Nephron progenitor cell (in vitro differentiated cells): ENCODE data around the gene GABRB3.

Source experiments
- DNase-seq: peaks from one replicate; pipeline ENCODE4 v3.0.0; 2021
- H3K27ac Mint-ChIP-seq: 2 replicates; pipeline ENCODE4 v1.8.0; 2021; ENCODE audit warnings: mild to moderate bottlenecking, moderate library complexity, mixed read lengths
- H3K27me3 Mint-ChIP-seq: 2 replicates; pipeline ENCODE4 v1.8.0; 2021; ENCODE audit warnings: mild to moderate bottlenecking, low read depth, mixed read lengths; ENCODE audit not compliant: poor library complexity
- H3K36me3 Mint-ChIP-seq: 2 replicates; pipeline ENCODE4 v1.8.0; 2021; ENCODE audit warnings: low read depth, mixed read lengths
- H3K4me1 Mint-ChIP-seq: 2 replicates; pipeline ENCODE4 v1.8.0; 2021; ENCODE audit warnings: mixed read lengths
- H3K4me3 Mint-ChIP-seq: 2 replicates; pipeline ENCODE4 v1.8.0; 2021; ENCODE audit warnings: mild to moderate bottlenecking, moderate library complexity, mixed read lengths
- H3K9me3 Mint-ChIP-seq: 2 replicates; pipeline ENCODE4 v1.8.0; 2021; ENCODE audit warnings: mild to moderate bottlenecking, moderate library complexity, mixed read lengths
- CTCF ChIP-seq: fragments of 200-600 bp; sonication (generic); IDR thresholded peaks from 2 replicates; pipeline ENCODE4 v1.5.0; 2021; ENCODE audit warnings: antibody characterized with exemption

The GABRB3 gene

GRCh38 chr15:26711445-26711844, 61.4 kb downstream of the GABRB3 start:
- H3K36me3 Mint-ChIP-seq: no peaks in the 10 kb centered on the region

GRCh38 chr15:26702381-26702780, 70.5 kb downstream of the GABRB3 start:
- TF ChIP-seq CTCF: no peak
- Mint-ChIP-seq H3K36me3 (peaks cover 13% of the 10 kb centered on the region), H3K4me1 (peaks cover 13% of the 10 kb centered on the region), H3K27me3 (no peaks in the 10 kb centered on the region), H3K27ac (no peak overlapping the region), H3K4me3 (no peak overlapping the region), H3K9me3 (peaks cover 21% of the 10 kb centered on the region)
- DNase-seq: no peak

More at GRCh38 chr15:26711445-26711844, 61.4 kb downstream of the GABRB3 start:
- Mint-ChIP-seq H3K4me1 (peaks cover 27% of the 10 kb centered on the region), H3K27ac (peak overlapping the region; percentile 27), H3K27me3 (peaks cover 11% of the 10 kb centered on the region), H3K9me3 (no peaks in the 10 kb centered on the region), H3K4me3 (no peak overlapping the region)
- no peak for DNase-seq
- no peak for TF ChIP-seq CTCF

- Mint-ChIP-seq H3K4me3 (no peak overlapping the region), H3K9me3 (peaks cover 36% of the 10 kb centered on the region), H3K36me3 (peaks cover 21% of the 10 kb centered on the region), H3K27me3 (no peaks in the 10 kb centered on the region), H3K4me1 (peaks cover 14% of the 10 kb centered on the region), H3K27ac (no peak overlapping the region)
- TF ChIP-seq CTCF: no peak
- DNase-seq: no peak
Measured at GRCh38 chr15:26698555-26698954, 74.3 kb downstream of the GABRB3 start.

- Mint-ChIP-seq H3K27me3 (no peaks in the 10 kb centered on the region), H3K4me1 (peaks cover 14% of the 10 kb centered on the region), H3K4me3 (no peak overlapping the region), H3K27ac (no peak overlapping the region), H3K9me3 (peaks cover 42% of the 10 kb centered on the region), H3K36me3 (peaks cover 21% of the 10 kb centered on the region)
- DNase-seq: no peak
- TF ChIP-seq CTCF: no peak
Measured at GRCh38 chr15:26697913-26698312, 75.0 kb downstream of the GABRB3 start.

GRCh38 chr15:26691249-26691648, 81.6 kb downstream of the GABRB3 start:
- no peak for DNase-seq
- Mint-ChIP-seq H3K4me3 (no peak overlapping the region), H3K27ac (no peak overlapping the region), H3K4me1 (peaks cover 8% of the 10 kb centered on the region), H3K9me3 (peaks cover 24% of the 10 kb centered on the region), H3K36me3 (peaks cover 8% of the 10 kb centered on the region), H3K27me3 (no peaks in the 10 kb centered on the region)
- no peak for TF ChIP-seq CTCF

- peaks cover 8% of the 10 kb centered on the region for H3K36me3 Mint-ChIP-seq
- H3K4me1 Mint-ChIP-seq: peaks cover 8% of the 10 kb centered on the region
- H3K4me3 Mint-ChIP-seq: no peak overlapping the region
- H3K27me3 Mint-ChIP-seq: no peaks in the 10 kb centered on the region
- no peak for TF ChIP-seq CTCF
- peaks cover 24% of the 10 kb centered on the region for H3K9me3 Mint-ChIP-seq
- H3K27ac Mint-ChIP-seq: no peak overlapping the region
- no peak for DNase-seq
Measured at GRCh38 chr15:26690778-26691177, 82.1 kb downstream of the GABRB3 start.
